WI38 (cell line): Measurements from ENCODE around the gene COQ3.
"Not testable (repeated sequence)": the region's sequence is repeated elsewhere in the genome, so short reads cannot be mapped to it uniquely, and the experiment has no call there.

Experiments
- H3K4me3 ChIP-seq: 2 replicates; pipeline ENCODE4 v1.5.1; 2011; ENCODE audit warnings: low read depth, mild to moderate bottlenecking, control low read depth, low read length
- CTCF ChIP-seq: IDR thresholded peaks from 2 replicates; pipeline ENCODE4 v1.5.1; 2012; ENCODE audit warnings: low read depth, mild to moderate bottlenecking, control low read depth, low read length

Gene COQ3

GRCh38 chr6:99348288-99349170 lies 45.5 kb downstream of the COQ3 start:
- H3K4me3 ChIP-seq, result peak overlapping the region; percentile 50
- no peak for TF ChIP-seq CTCF

- no peak for TF ChIP-seq CTCF
Measured at GRCh38 chr6:99347804-99348203, 46.2 kb downstream of the COQ3 start.

GRCh38 chr6:99346595-99346994 lies 47.4 kb downstream of the COQ3 start:
- no peak overlapping the region for H3K4me3 ChIP-seq
- no peak for TF ChIP-seq CTCF

More at GRCh38 chr6:99347804-99348203, 46.2 kb downstream of the COQ3 start:
- H3K4me3 ChIP-seq, result no peak overlapping the region

GRCh38 chr6:99345164-99345563 lies 48.8 kb downstream of the COQ3 start:
- H3K4me3 ChIP-seq, result no peak overlapping the region
- TF ChIP-seq CTCF, result no peak

GRCh38 chr6:99344289-99344688 lies 49.7 kb downstream of the COQ3 start:
- TF ChIP-seq CTCF, result no peak

GRCh38 chr6:99341862-99342455 lies 52.0 kb downstream of the COQ3 start:
- TF ChIP-seq CTCF, result no peak
- H3K4me3 ChIP-seq, result no peak overlapping the region

More at GRCh38 chr6:99344289-99344688, 49.7 kb downstream of the COQ3 start:
- no peak overlapping the region for H3K4me3 ChIP-seq

- no peak overlapping the region for H3K4me3 ChIP-seq
- no peak for TF ChIP-seq CTCF
Measured at GRCh38 chr6:99338188-99338587, 55.8 kb downstream of the COQ3 start.

- H3K4me3 ChIP-seq, result not testable (repeated sequence)
Measured at GRCh38 chr6:99335298-99335697, 58.7 kb downstream of the COQ3 start.
